GM18951 (cell line): ENCODE data around the gene EPG5.

Experiments used
- POLR2A ChIP-seq: IDR thresholded peaks from 4 replicates; pipeline ENCODE4 v1.6.1; 2011; ENCODE audit warnings: mild to moderate bottlenecking; ENCODE audit not compliant: insufficient read length, insufficient read depth; ENCODE audit errors: extremely low read depth
- in situ Hi-C: fragments of 300-500 bp; cut with MboI; formaldehyde crosslinking; loops from one replicate; pipeline ENCODE4 v1.12.0; 2022; ENCODE audit warnings: low sequenced_read_pairs, mixed read lengths, inconsistent platforms; ENCODE audit not compliant: unreplicated experiment

Gene EPG5

DNA sequence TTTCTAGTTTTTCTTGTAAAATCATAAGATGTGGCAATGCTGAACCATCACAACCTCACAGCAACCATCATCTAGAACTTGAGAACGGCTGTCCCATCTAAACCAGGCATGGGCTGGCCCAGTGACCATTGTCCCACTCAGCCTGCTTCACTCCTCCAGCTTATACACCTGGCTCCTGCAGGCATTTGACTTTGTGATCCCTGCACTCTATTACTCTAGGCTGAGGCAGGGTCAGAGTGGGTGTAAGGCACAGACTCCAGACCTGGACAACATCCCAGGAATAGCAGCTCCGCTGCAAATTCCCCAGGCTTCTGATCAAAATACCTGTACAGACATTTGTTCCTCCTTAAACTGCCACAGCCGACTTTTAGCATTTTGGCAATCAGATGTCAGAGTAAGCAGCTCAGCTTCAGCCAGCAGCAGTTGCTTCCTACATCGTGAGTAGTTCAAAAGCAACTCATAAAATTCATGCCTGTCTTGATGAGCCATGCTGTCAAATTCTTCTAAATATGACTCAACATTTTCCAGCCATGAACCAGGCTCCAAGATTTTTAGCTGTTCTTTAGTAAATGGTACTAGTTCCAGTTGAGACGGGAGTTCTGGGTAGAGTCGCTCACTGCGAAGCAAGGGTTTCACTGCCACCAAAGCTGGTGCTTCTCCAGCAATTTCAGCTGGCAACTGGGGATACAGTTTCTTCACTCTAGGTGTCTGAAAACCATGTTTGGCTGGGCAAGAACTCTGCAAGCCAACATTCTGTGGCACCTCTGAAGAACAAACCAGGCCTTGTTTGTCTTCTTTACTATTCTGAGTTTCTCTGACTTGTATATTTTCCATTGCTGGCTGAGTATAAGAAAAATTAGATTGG lies 12.8 kb downstream of the EPG5 start:
- in situ Hi-C loops, result no loop called here
- no peak for TF ChIP-seq POLR2A

DNA sequence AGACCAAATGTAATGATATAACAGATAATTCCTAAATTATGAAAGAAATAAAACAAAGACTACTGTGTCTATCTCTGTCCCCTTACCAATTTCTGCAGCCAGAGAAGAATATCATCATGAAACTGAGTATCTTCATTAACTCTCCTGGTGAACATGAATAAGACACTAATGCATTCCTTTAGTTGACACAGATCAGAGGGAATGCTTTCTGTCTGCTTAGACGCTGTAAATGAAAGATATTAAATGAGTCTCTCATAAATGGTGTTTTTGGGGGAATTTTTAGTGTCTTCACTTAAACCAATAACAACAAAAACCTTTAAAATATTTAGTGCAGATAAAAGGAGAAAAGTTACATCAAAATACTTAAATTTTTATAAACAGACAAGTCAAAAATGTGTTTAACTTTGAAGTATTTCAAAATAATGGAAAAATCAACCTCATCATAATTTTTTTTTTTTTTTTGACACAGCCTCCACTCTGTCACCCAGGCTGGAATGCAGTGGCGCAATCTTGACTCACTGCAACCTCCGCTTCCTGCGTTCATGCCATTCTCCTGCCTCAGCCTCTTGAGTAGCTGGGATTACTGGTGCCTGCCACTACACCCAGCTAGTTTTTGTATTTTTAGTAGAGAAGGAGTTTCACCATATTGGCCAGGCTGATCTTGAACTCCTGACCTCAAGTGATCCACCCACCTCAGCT lies 16.0 kb downstream of the EPG5 start:
- no peak for TF ChIP-seq POLR2A
- in situ Hi-C loops, result no loop called here

DNA sequence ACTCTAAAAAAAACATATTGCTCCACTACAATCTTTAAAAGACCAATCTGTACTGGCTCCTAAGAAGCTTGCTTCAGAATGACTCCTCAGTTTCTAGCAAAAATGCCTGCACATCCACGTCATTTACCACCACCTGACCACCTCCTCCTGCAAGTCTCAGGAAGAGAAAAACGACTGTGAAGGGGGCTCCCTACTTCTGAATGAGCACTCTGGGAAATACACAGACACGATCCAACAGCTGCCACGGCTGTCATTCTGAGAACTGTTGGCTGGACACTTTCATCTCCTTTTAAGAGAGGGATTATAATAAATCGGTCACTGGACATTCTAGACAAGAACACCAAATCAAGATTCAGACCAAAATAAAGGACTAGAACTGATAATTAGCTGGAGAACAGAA lies 21.5 kb downstream of the EPG5 start:
- no peak for TF ChIP-seq POLR2A
- in situ Hi-C loops, result no loop called here

DNA sequence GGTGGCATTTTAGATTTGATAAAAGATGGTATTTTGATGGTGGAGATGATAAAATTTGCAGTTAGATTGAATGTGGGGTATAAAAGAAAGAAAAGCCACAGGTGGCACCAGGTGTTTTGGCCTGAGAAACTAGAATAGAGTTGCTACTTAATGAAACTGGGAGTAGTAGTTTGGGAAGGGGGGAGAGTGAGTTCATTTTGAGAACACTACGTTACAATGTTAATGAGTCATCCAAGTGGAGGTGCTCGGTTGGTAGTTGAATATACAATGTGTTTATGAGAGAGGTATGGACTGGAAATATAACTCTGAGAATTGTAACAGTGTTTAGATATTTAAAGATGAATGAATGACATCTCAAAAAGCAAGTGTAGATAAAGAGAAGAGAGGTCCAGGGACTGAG lies 26.4 kb downstream of the EPG5 start:
- no peak for TF ChIP-seq POLR2A

DNA sequence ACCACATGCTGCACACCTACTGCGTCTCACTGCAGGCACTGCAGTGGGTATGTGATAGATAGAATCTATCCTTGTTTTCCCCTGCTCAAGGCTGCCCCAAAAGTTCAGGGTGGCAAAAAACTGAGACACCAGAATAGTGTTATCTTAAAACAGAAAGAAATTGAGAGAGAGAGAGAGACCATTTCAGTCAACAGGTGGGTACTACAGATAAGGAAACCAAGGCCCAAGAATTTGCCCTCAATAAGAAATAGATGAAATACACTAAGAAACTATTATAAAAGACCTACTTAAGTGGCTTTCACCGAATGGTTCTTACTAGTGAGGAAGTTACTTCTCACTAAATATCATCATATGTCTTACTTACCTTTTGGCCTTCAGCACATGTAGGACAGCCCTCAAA lies 27.9 kb downstream of the EPG5 start:
- in situ Hi-C loops, result no loop called here
- TF ChIP-seq POLR2A, result no peak

More for the DNA sequence above, 26.4 kb downstream of the EPG5 start:
- in situ Hi-C loops, result no loop called here

DNA sequence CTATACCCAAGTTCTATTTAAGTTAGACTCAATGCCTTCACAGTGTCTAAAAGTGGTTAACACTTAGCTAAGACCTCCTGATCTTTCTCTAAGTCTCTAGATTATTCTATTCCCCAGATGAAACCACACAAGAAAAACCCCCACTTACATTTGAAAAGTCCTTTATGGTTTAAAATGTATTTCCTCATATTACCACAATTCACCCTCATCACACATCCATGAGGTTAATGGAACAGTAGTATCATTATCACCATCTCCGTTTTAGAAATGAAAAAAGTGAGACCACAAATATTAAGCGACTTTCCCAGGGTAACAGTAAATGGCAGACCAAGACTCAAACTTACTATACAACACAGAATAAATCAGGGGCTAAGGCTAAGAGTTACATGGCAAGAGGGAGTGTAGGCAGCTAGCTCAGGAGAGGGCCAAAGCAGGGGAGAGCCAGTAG lies 28.6 kb downstream of the EPG5 start:
- in situ Hi-C loops, result no loop called here
- TF ChIP-seq POLR2A, result no peak

DNA sequence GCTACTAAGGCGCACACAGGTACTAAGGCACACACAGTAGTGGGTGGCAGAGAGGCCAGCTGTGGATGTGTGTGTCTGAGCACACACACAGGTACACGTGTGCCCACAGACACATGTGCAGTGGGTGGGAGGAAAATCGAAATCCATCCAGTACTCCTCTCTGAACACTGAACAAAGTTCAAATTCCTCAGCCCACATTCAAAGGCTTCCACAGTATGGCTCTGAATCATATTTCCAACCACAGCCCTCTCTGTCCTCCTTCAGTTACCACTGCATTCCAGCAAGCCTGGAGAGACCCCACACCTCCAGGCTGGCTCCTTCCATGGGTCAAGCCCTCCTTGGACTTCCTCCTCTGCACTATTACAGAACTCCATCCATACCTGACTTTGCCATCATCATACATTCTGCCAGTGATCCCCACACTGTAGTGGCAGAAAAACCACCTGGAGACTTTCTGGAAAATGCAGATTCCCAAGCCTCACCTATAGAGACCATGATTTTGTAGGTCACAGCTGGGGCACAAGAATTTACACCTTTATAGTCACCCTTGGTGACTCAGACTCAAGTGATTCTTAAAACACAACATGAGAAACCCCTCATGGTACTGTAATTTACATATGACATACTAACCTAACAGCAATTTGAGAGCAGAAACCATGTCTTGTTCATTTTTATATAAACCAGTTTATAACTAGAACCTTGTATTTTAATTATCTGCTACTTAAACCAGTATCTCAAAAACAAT lies 31.4 kb downstream of the EPG5 start:
- no peak for TF ChIP-seq POLR2A
- in situ Hi-C loops, result no loop called here

DNA sequence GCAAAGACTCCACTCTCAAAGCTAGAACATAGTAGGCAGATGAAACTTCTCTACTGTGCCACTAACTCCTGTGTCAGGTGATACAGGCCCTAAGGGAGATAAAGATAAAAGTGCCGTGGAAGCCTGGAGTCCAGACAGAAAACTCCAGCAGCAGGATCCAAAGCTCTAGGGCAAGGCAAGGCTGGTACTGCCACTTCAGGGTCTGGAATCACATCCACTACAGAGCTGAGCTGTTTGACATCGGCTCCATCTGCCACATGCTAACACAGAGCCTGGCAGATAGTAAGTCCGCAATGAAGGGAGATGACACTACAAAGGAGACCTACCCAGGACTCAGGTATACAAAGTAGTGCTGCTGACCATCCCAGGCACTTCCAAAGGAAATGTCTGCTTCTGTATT lies 34.4 kb downstream of the EPG5 start:
- no peak for TF ChIP-seq POLR2A
- in situ Hi-C loops, result no loop called here

DNA sequence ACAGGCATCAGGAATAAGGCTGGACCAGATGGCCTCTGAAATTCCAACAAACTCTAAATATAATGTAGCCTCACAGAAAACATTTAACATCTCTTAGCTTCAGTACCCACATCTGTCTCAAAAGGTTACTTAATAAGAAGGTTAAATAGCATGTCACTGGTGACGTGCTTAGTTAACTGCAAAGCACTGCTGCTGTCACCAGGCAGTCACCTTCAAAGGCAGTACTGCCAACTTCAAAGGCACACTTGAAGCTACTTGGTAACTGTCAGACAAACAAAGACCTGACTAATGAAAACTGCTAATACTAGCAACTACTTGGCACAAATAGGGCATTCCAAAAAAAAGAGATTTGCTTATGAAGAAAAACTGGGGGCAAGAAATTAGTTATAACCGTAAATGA lies 36.2 kb downstream of the EPG5 start:
- TF ChIP-seq POLR2A, result no peak
- in situ Hi-C loops, result no loop called here

DNA sequence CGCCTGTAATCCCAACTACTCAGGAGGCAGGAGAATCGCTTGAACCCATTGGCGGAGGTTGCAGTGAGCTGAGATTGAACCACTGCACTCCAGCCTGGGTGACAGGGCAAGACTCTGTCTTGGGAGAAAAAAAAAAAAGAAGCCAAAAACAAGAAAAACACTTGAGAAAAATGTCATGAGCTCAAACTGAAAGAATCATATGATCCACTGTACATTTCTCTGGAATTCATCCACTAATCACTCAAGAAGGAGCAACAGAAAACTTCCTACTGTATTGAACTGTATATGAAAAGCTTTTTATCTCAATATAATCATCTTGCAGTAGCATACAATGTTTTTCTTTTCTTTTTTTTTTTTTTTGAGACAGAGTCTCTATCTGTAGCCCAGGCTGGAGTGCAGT lies 40.4 kb downstream of the EPG5 start:
- in situ Hi-C loops, result no loop called here

DNA sequence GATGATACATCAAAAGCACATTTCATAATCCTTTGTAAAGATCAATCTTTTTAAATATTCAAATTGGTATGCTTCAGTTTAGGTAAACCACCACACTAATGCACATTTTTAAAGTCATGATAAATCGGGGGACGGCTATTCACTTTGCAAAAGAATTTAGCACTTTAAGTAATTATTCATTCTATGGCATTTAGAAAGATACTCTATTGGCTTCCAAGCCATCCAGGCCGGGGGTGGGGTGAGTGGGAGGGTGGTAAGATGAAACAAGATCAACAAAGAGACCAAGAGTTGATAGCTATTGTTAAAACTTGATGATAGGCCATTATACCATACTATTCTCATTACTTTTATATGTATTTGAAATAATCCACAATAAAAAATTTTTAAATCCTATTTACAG lies 41.0 kb downstream of the EPG5 start:
- in situ Hi-C loops, result no loop called here
- TF ChIP-seq POLR2A, result no peak

More for the DNA sequence above, 40.4 kb downstream of the EPG5 start:
- TF ChIP-seq POLR2A, result no peak

DNA sequence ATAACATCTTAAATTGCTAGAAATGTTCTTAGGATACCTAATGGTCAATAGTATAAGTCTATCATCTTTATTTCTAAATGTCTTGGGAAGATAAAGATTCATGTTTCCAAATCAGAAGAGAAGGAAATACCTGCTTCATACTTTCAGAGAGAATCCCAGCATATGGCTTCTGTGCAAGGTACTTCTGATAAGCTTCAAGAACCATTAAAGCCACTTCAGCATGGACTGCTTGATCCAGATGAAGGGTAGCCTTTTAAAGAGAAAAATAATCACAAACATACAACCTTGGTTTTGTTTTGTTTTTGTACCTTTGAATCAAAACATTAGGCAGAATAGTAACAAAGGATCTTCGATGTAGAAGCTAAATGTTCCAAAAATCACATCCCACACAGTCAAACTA lies 44.0 kb downstream of the EPG5 start:
- in situ Hi-C loops, result no loop called here
- TF ChIP-seq POLR2A, result no peak

DNA sequence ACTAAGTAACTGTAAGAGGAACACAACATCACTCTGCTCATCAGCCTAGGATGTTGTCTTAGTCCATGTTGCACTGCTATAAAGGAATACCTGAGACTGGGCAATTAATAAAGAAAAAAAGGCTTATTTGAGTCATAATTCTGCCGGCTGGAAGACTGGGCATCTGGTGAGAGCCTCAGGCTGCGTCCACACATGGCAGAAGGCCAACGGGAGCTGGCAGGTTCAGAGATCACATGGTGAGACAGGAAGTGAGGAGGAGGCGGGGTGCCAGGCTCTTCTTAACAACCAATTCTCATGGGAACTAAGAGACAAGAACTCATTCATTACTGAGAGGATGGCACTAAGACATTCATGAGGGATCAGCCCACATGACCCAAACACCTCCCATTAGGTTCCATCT lies 46.8 kb downstream of the EPG5 start:
- no peak for TF ChIP-seq POLR2A
- in situ Hi-C loops, result no loop called here
